ENCODE data around the gene TMEM174.

- TF ChIP-seq NFIC (IDR thresholded peaks at IDR 0.05) (no peak), CEBPB (IDR thresholded peaks at IDR 0.05) (no peak), REST (IDR thresholded peaks at IDR 0.05; ENCODE audit: low read depth) (no peak), TCF12 (IDR thresholded peaks at IDR 0.05; ENCODE audit: low read depth) (no peak), YY1 (IDR thresholded peaks at IDR 0.05; ENCODE audit: low read depth) (no peak), EGR1 (IDR thresholded peaks at IDR 0.05) (no peak), TEAD4 (IDR thresholded peaks at IDR 0.05) (no peak)
Observed at GRCh38 chr5:73196201-73196600, 23.2 kb downstream of the TMEM174 start.

Data from Ishikawa (cell line).